GM23338 (cell line): Measurements from ENCODE around the gene MCRIP1.
A peak's percentile ranks its signal among the peaks of the same experiment; 100 is the strongest.

Source experiments
- CREB1 ChIP-seq: fragments of 250-450 bp; sonication (Bioruptor Pico); IDR thresholded peaks from 2 replicates; pipeline ENCODE4 v1.5.0; 2020; ENCODE audit warnings: low read depth, mild to moderate bottlenecking, moderate library complexity
- CTCF ChIP-seq, 2 experiments: fragments of 200-600 bp in 1 of 2; sonication (generic) in 1 of 2; conservative IDR thresholded peaks; 2 replicates each; pipeline versions ENCODE4 v1.5.1 to v1.6.1; 2016 to 2017; ENCODE audit warnings: antibody characterized with exemption in 2 of 2, low read depth in 2 of 2, mild to moderate bottlenecking in 2 of 2, moderate library complexity in 1 of 2
- EZH2 ChIP-seq: fragments of 200-600 bp; sonication (generic); IDR thresholded peaks from one replicate; pipeline ENCODE4 v1.8.0; 2017; ENCODE audit warnings: antibody characterized with exemption, mild to moderate bottlenecking, low read depth; ENCODE audit not compliant: unreplicated experiment
- EZH2phosphoT487 ChIP-seq: fragments of 200-600 bp; sonication (generic); IDR thresholded peaks from one replicate; pipeline ENCODE4 v1.8.1; 2018; ENCODE audit warnings: antibody characterized with exemption; ENCODE audit not compliant: unreplicated experiment
- JUNB ChIP-seq: IDR thresholded peaks from one replicate; pipeline ENCODE4 v1.6.1; 2016; ENCODE audit warnings: antibody characterized with exemption; ENCODE audit not compliant: unreplicated experiment
- POLR2AphosphoS5 ChIP-seq: IDR thresholded peaks from 2 replicates; pipeline ENCODE4 v1.6.1; 2016; ENCODE audit warnings: antibody characterized with exemption, low read depth
- REST ChIP-seq: IDR thresholded peaks from one replicate; pipeline ENCODE4 v1.6.1; 2018; ENCODE audit warnings: antibody characterized with exemption; ENCODE audit not compliant: unreplicated experiment
- STAT1 ChIP-seq: IDR thresholded peaks from one replicate; pipeline ENCODE4 v1.6.1; 2016; ENCODE audit warnings: antibody characterized with exemption; ENCODE audit not compliant: unreplicated experiment
- ZNF114 ChIP-seq: fragments of 250-450 bp; sonication (Bioruptor Pico); IDR thresholded peaks from 2 replicates; pipeline ENCODE4 v1.5.0; 2020; ENCODE audit warnings: mild to moderate bottlenecking, moderate library complexity
- ZNF331 ChIP-seq: fragments of 250-450 bp; sonication (Bioruptor Pico); IDR thresholded peaks from 2 replicates; pipeline ENCODE4 v1.5.0; 2020; ENCODE audit warnings: low read depth, mild to moderate bottlenecking, moderate library complexity
- TF ChIP-seq, protein P1 (sequence below): IDR thresholded peaks from 2 replicates; pipeline ENCODE4 v1.6.1; 2016; ENCODE audit warnings: antibody characterized with exemption

GRCh38 chr17:81833921-81834830 is 1.1 kb upstream of the MCRIP1 start:
- TF ChIP-seq CTCF (conservative IDR thresholded peaks at IDR 0.05; ENCODE audit: low read depth in 2 of 2) (no peak), CREB1 (CRISPR knock-in tag) (no peak), EZH2 (no peak), ZNF331 (no peak), EZH2phosphoT487 (no peak), POLR2AphosphoS5 (peak; percentile 13; the same call in 1 of the 2 replicates), ZNF114 (no peak), REST (no peak), JUNB (no peak), STAT1 (no peak)
- TF ChIP-seq, protein P1, sequence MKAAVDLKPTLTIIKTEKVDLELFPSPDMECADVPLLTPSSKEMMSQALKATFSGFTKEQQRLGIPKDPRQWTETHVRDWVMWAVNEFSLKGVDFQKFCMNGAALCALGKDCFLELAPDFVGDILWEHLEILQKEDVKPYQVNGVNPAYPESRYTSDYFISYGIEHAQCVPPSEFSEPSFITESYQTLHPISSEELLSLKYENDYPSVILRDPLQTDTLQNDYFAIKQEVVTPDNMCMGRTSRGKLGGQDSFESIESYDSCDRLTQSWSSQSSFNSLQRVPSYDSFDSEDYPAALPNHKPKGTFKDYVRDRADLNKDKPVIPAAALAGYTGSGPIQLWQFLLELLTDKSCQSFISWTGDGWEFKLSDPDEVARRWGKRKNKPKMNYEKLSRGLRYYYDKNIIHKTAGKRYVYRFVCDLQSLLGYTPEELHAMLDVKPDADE, result no peak
